Common myeloid progenitor, CD34-positive (primary cell): ENCODE data around the gene RRAGD.

ENCODE experiments used
- CTCF ChIA-PET: fragments of 350-600 bp; sonication (Branson Sonifier 250); formaldehyde crosslinking; loops from one replicate; lab custom pipeline; 2021; ENCODE audit warnings: antibody characterized with exemption; lab: Charles Lee
- POLR2A ChIA-PET: fragments of 350-600 bp; sonication (Branson Sonifier 250); formaldehyde crosslinking; loops from one replicate; lab custom pipeline; 2021; ENCODE audit warnings: antibody characterized with exemption; lab: Charles Lee
- DNase-seq, 3 donors: peaks; one replicate each; pipeline versions ENCODE4 v3.0.0 to v3.0.0-alpha.2; 2013
- H3K27ac ChIP-seq, 2 experiments: 1 replicate in 1 of 2; 2 replicates in 1 of 2; pipeline ENCODE4 v1.7.0; 2013; ENCODE audit warnings: inconsistent platforms in 2 of 2, low read length in 2 of 2, mild to moderate bottlenecking in 2 of 2, low read depth in 1 of 2, moderate library complexity in 1 of 2; ENCODE audit not compliant: severe bottlenecking in 2 of 2, insufficient read depth in 1 of 2, poor library complexity in 1 of 2
- H3K27me3 ChIP-seq, 5 experiments: replicated peaks in 2 of 5; 1 replicate in 3 of 5; 2 replicates in 2 of 5; pipeline versions ENCODE4 v1.6.1 to v1.7.0; 2013; ENCODE audit warnings: low read length in 4 of 5, mild to moderate bottlenecking in 2 of 5, moderate library complexity in 2 of 5, inconsistent platforms in 1 of 5; ENCODE audit not compliant: insufficient read depth in 5 of 5, control insufficient read depth in 4 of 5
- H3K36me3 ChIP-seq, 4 experiments: 1 replicate in 2 of 4; 2 replicates in 2 of 4; pipeline versions ENCODE4 v1.6.1 to v1.7.0; 2013; ENCODE audit warnings: low read length in 3 of 4, control low read depth in 1 of 4, mild to moderate bottlenecking in 1 of 4; ENCODE audit not compliant: control insufficient read depth in 4 of 4, insufficient read depth in 4 of 4
- H3K4me1 ChIP-seq, 4 experiments: 1 replicate in 3 of 4; 2 replicates in 1 of 4; pipeline versions ENCODE4 v1.6.1 to v1.7.1; 2013; ENCODE audit warnings: low read length in 3 of 4, mild to moderate bottlenecking in 3 of 4, control low read depth in 1 of 4, inconsistent platforms in 1 of 4, moderate library complexity in 1 of 4; ENCODE audit not compliant: control insufficient read depth in 4 of 4, insufficient read depth in 4 of 4; ENCODE audit errors: control extremely low read depth in 1 of 4
- H3K4me3 ChIP-seq, 7 experiments: 1 replicate in 4 of 7; 2 replicates in 3 of 7; pipeline versions ENCODE4 v1.5.1 to v1.7.0; 2013; ENCODE audit warnings: mild to moderate bottlenecking in 7 of 7, low read length in 6 of 7, moderate library complexity in 6 of 7, inconsistent platforms in 2 of 7, low read depth in 2 of 7, control low read depth in 1 of 7; ENCODE audit not compliant: insufficient read depth in 4 of 7, control insufficient read depth in 1 of 7; ENCODE audit errors: extremely low read depth in 1 of 7
- H3K9me3 ChIP-seq, 5 experiments: 1 replicate in 4 of 5; 2 replicates in 1 of 5; pipeline versions ENCODE4 v1.6.1 to v1.7.1; 2013; ENCODE audit warnings: low read length in 4 of 5, mild to moderate bottlenecking in 2 of 5, inconsistent platforms in 1 of 5, low read depth in 1 of 5, moderate library complexity in 1 of 5; ENCODE audit not compliant: control insufficient read depth in 4 of 5, insufficient read depth in 2 of 5; ENCODE audit errors: control extremely low read depth in 1 of 5
- WGBS: methylation state at CpG from one replicate; pipeline ENCODE4 v1.1.5; 2013; ENCODE audit not compliant: insufficient coverage; 5-methylcytosine and 5-hydroxymethylcytosine counted together

RRAGD gene

GRCh38 chr6:89320012-89320559, 92.0 kb downstream of the RRAGD start:
- peaks cover 0 to 10% (median 5%) of the 10 kb centered on the region in 4 experiments for H3K4me1 ChIP-seq
- 100% methylated on average over 6 of the region's 6 CpGs for WGBS
- peaks cover 0 to 9% (median 0%) of the 10 kb centered on the region in 5 experiments for H3K9me3 ChIP-seq
- ChIA-PET CTCF (interaction anchor here (1.1 kb wide), 1 partner anchor 22 kb away, joined by 4 read pairs; no protein-coding TSS in a partner anchor), POLR2A (no interaction called here)
- H3K36me3 ChIP-seq = peaks cover 0 to 9% (median 6%) of the 10 kb centered on the region in 4 experiments
- no peak overlapping the region for H3K4me3 ChIP-seq
- H3K27me3 ChIP-seq = no peaks in the 10 kb centered on the region
- H3K27ac ChIP-seq = no peak overlapping the region
- DNase-seq = no peak

GRCh38 chr6:89317067-89317466, 95.0 kb downstream of the RRAGD start:
- POLR2A ChIA-PET = no interaction called here
- CTCF ChIA-PET = interaction anchor here (0.9 kb wide), 1 partner anchor 29 kb away, joined by 3 read pairs; no protein-coding TSS in a partner anchor

GRCh38 chr6:89315249-89315885, 96.7 kb downstream of the RRAGD start, which contains the start of gene GABRR2:
Gene GABRR2 (minus strand): TSS chr6:89315299. CDS start chr6:89315165, 134 bp downstream.
- no peak within 1 kb of the TSS for H3K4me3 ChIP-seq
- H3K27me3 ChIP-seq = no peaks in the 10 kb centered on the region
- no peak for DNase-seq
- POLR2A ChIA-PET = no interaction called here
- no peak within 1 kb of the TSS for H3K27ac ChIP-seq
- peaks cover 0 to 21% (median 15%) of the 10 kb centered on the region in 4 experiments for H3K4me1 ChIP-seq
- CTCF ChIA-PET = interaction anchor here (0.7 kb wide), 1 partner anchor 51 kb away, joined by 3 read pairs; no protein-coding TSS in a partner anchor
- peaks cover 0 to under 1% (median 0%) of the 10 kb centered on the region in 5 experiments for H3K9me3 ChIP-seq
- 96% methylated on average over 5 of the region's 6 CpGs for WGBS
- peaks cover 0 to 11% (median 3%) of the 10 kb centered on the region in 4 experiments for H3K36me3 ChIP-seq

More at GRCh38 chr6:89317067-89317466, 95.0 kb downstream of the RRAGD start:
- Histone ChIP-seq H3K27ac (no peak overlapping the region), H3K27me3 (no peaks in the 10 kb centered on the region), H3K4me3 (no peak overlapping the region), H3K4me1 (peaks cover 4 to 19% (median 12%) of the 10 kb centered on the region in 4 experiments), H3K36me3 (peaks cover 0 to 11% (median 7%) of the 10 kb centered on the region in 4 experiments), H3K9me3 (peaks cover 0 to 9% (median 0%) of the 10 kb centered on the region in 5 experiments)
- DNase-seq = no peak

- ChIA-PET POLR2A (no interaction called here), CTCF (no interaction called here)
- WGBS = 100% methylated on average over 4 of the region's 7 CpGs
Measured at GRCh38 chr6:89314692-89315091, 97.4 kb downstream of the RRAGD start.

More at GRCh38 chr6:89314692-89315091, 97.4 kb downstream of the RRAGD start:
- peaks cover 0 to 11% (median 2%) of the 10 kb centered on the region in 4 experiments for H3K36me3 ChIP-seq
- H3K4me3 ChIP-seq = no peak overlapping the region
- H3K9me3 ChIP-seq = no peaks in the 10 kb centered on the region
- no peaks in the 10 kb centered on the region for H3K27me3 ChIP-seq
- no peak for DNase-seq
- no peak overlapping the region for H3K27ac ChIP-seq
- peaks cover 0 to 21% (median 15%) of the 10 kb centered on the region in 4 experiments for H3K4me1 ChIP-seq
